ENCODE results near the gene OR7E24.
"Not testable (repeated sequence)": the region's sequence is repeated elsewhere in the genome, so short reads cannot be mapped to it uniquely, and the experiment has no call there.

The OR7E24 gene

GRCh38 chr19:9250630-9251029 is at the start of gene OR7E24:
TSS of gene OR7E24 (plus strand) at chr19:9250930. CDS start at chr19:9251044, 114 bp downstream.
- no peak for DNase-seq (ENCODE audit: low spot score)

GRCh38 chr19:9205501-9206113 is 45.1 kb upstream of the OR7E24 start:
- DNase-seq (ENCODE audit: low spot score): peak; percentile 40

GRCh38 chr19:9219489-9219888 is 31.2 kb upstream of the OR7E24 start, which contains the start of gene OR7D4:
TSS of gene OR7D4 (minus strand) at chr19:9219589. CDS start at chr19:9214837, 4,752 bp downstream.
- DNase-seq (ENCODE audit: low spot score): no peak

GRCh38 chr19:9251236-9251635 is 506 bp downstream of the OR7E24 start:
- no peak for DNase-seq (ENCODE audit: low spot score)

GRCh38 chr19:9283485-9283884 is 32.8 kb downstream of the OR7E24 start:
- not testable (repeated sequence) for DNase-seq (ENCODE audit: low spot score)

- DNase-seq (ENCODE audit: low spot score): no peak
Observed at GRCh38 chr19:9289231-9289884, 38.6 kb downstream of the OR7E24 start.

- no peak for DNase-seq (ENCODE audit: low spot score)
Observed at GRCh38 chr19:9295411-9295849, 44.7 kb downstream of the OR7E24 start.

GRCh38 chr19:9296336-9296735 is 45.6 kb downstream of the OR7E24 start:
- no peak for DNase-seq (ENCODE audit: low spot score)

Data from kidney capillary endothelial cell (primary cell).